Measurements from ENCODE around the gene DKC1.
A peak's percentile ranks its signal among the peaks of the same experiment; 100 is the strongest.
"Not testable (repeated sequence)": the region's sequence is repeated elsewhere in the genome, so short reads cannot be mapped to it uniquely, and the experiment has no call there.

Gene DKC1

GRCh38 chrX:154816326-154816898, 53.7 kb downstream of the DKC1 start:
- POLR2A ChIA-PET; H3K9me3 ChIP-seq (ENCODE audit: control extremely low read depth in 1 of 5, control insufficient read depth in 4 of 5, insufficient read depth in 2 of 5, low read depth in 1 of 5, low read length in 4 of 5); H3K36me3 ChIP-seq (ENCODE audit: control insufficient read depth in 4 of 4, insufficient read depth in 4 of 4, low read length in 3 of 4); H3K4me1 ChIP-seq (ENCODE audit: control extremely low read depth in 1 of 4, control insufficient read depth in 4 of 4, insufficient read depth in 4 of 4, low read length in 3 of 4); DNase-seq; H3K4me3 ChIP-seq (ENCODE audit: control insufficient read depth in 1 of 7, extremely low read depth in 1 of 7, insufficient read depth in 4 of 7, low read depth in 2 of 7, low read length in 6 of 7); H3K27me3 ChIP-seq (replicated peaks in 2 of 5; ENCODE audit: control insufficient read depth in 4 of 5, insufficient read depth in 5 of 5, low read length in 4 of 5): not testable (repeated sequence)
- peak overlapping the region in 1 of 2 experiments; percentile 49 for H3K27ac ChIP-seq (ENCODE audit: insufficient read depth in 1 of 2, low read depth in 1 of 2, low read length in 2 of 2, poor library complexity in 1 of 2, severe bottlenecking in 2 of 2)
- no CpG with 5 or more reads among the region's 4 CpGs for WGBS (ENCODE audit: insufficient coverage)
- CTCF ChIA-PET: interaction anchor here (1.1 kb wide), 1 partner anchor 17 kb away, joined by 4 read pairs; no protein-coding TSS in a partner anchor

DNA sequence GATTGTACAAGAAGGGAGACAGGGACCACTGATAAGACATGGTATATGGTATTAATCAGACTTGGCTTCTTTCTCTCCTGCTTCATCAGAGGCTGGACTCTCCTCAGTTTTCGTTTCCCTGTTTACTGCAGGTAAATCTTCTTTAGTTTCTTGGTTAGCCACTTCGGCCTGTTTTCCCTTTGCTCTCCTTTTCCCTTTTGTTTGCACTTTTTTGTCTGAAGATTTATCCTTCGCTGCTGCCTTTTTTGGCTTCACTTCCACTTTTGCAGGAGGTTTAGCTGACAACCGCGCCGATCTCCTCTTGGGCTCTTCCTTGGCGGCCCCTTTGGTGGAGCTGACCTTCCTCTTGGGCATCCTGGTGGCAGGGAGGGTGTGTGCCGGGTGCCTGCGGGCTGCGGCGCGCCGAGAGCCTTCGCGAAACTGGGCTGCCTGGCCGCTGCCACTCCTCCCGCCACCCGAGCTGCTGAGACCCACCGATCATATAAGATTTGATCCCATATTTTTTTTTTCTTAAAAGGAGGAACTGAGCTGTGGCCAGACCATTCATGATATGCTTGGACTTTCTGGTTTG, 54.5 kb downstream of the DKC1 start:
- POLR2A ChIA-PET; H3K9me3 ChIP-seq (ENCODE audit: control extremely low read depth in 1 of 5, control insufficient read depth in 4 of 5, insufficient read depth in 2 of 5, low read depth in 1 of 5, low read length in 4 of 5); H3K4me3 ChIP-seq (ENCODE audit: control insufficient read depth in 1 of 7, extremely low read depth in 1 of 7, insufficient read depth in 4 of 7, low read depth in 2 of 7, low read length in 6 of 7); DNase-seq; H3K36me3 ChIP-seq (ENCODE audit: control insufficient read depth in 4 of 4, insufficient read depth in 4 of 4, low read length in 3 of 4); H3K27me3 ChIP-seq (replicated peaks in 2 of 5; ENCODE audit: control insufficient read depth in 4 of 5, insufficient read depth in 5 of 5, low read length in 4 of 5); CTCF ChIA-PET; H3K4me1 ChIP-seq (ENCODE audit: control extremely low read depth in 1 of 4, control insufficient read depth in 4 of 4, insufficient read depth in 4 of 4, low read length in 3 of 4): not testable (repeated sequence)
- peak overlapping the region in 1 of 2 experiments; percentile 43 for H3K27ac ChIP-seq (ENCODE audit: insufficient read depth in 1 of 2, low read depth in 1 of 2, low read length in 2 of 2, poor library complexity in 1 of 2, severe bottlenecking in 2 of 2)
- 89% methylated on average over 18 of the region's 19 CpGs for WGBS (ENCODE audit: insufficient coverage)

- WGBS (ENCODE audit: insufficient coverage): 87% methylated on average over 11 of the region's 11 CpGs
- CTCF ChIA-PET: interaction anchor here (1.5 kb wide), 1 partner anchor 12 kb away, joined by 5 read pairs; no protein-coding TSS in a partner anchor
- POLR2A ChIA-PET: no interaction called here
- Histone ChIP-seq H3K9me3 (ENCODE audit: control extremely low read depth in 1 of 5, control insufficient read depth in 4 of 5, insufficient read depth in 2 of 5, low read depth in 1 of 5, low read length in 4 of 5) (no peaks in the 10 kb centered on the region), H3K36me3 (ENCODE audit: control insufficient read depth in 4 of 4, insufficient read depth in 4 of 4, low read length in 3 of 4) (no peaks in the 10 kb centered on the region), H3K4me1 (ENCODE audit: control extremely low read depth in 1 of 4, control insufficient read depth in 4 of 4, insufficient read depth in 4 of 4, low read length in 3 of 4) (no peaks in the 10 kb centered on the region), H3K27me3 (replicated peaks in 2 of 5; ENCODE audit: control insufficient read depth in 4 of 5, insufficient read depth in 5 of 5, low read length in 4 of 5) (no peaks in the 10 kb centered on the region), H3K27ac (ENCODE audit: insufficient read depth in 1 of 2, low read depth in 1 of 2, low read length in 2 of 2, poor library complexity in 1 of 2, severe bottlenecking in 2 of 2) (peak overlapping the region in 1 of 2 experiments; percentile 57), H3K4me3 (ENCODE audit: control insufficient read depth in 1 of 7, extremely low read depth in 1 of 7, insufficient read depth in 4 of 7, low read depth in 2 of 7, low read length in 6 of 7) (no peak overlapping the region)
- DNase-seq: no peak
Measured at GRCh38 chrX:154818916-154819770, 56.5 kb downstream of the DKC1 start.

DNA sequence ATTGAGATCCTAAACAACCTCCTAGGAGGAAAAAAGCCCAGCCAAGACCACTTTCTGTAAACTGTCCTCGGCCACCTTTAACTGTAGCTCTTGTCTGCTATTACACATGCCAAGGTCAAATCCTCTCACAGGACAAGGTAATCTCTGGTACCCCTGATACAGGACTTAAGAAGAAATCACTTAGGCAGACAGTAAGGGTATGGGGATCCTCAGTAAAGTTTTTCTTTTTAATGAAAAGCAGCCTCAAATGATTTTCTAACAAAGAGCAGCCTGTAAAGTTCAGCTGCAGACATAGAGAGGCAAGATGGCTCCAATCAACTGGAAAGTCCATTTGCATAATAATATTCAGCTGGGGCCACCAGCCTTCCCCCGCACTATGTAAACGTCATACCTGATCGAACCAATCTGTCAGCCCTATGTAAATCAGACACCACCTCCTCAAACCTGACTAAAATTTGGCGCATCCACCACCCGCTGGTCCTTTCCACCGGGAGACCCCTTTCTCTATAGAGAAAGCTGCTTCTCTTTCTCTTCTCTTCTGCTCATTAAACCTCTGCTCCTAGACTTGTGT, 57.2 kb downstream of the DKC1 start:
- no peak for DNase-seq
- Histone ChIP-seq H3K36me3 (ENCODE audit: control insufficient read depth in 4 of 4, insufficient read depth in 4 of 4, low read length in 3 of 4) (no peaks in the 10 kb centered on the region), H3K4me3 (ENCODE audit: control insufficient read depth in 1 of 7, extremely low read depth in 1 of 7, insufficient read depth in 4 of 7, low read depth in 2 of 7, low read length in 6 of 7) (no peak overlapping the region), H3K4me1 (ENCODE audit: control extremely low read depth in 1 of 4, control insufficient read depth in 4 of 4, insufficient read depth in 4 of 4, low read length in 3 of 4) (no peaks in the 10 kb centered on the region), H3K27ac (ENCODE audit: insufficient read depth in 1 of 2, low read depth in 1 of 2, low read length in 2 of 2, poor library complexity in 1 of 2, severe bottlenecking in 2 of 2) (peak overlapping the region in 1 of 2 experiments; percentile 57), H3K27me3 (replicated peaks in 2 of 5; ENCODE audit: control insufficient read depth in 4 of 5, insufficient read depth in 5 of 5, low read length in 4 of 5) (no peaks in the 10 kb centered on the region), H3K9me3 (ENCODE audit: control extremely low read depth in 1 of 5, control insufficient read depth in 4 of 5, insufficient read depth in 2 of 5, low read depth in 1 of 5, low read length in 4 of 5) (no peaks in the 10 kb centered on the region)
- WGBS (ENCODE audit: insufficient coverage): 96% methylated on average over 6 of the region's 7 CpGs
- CTCF ChIA-PET: no interaction called here
- POLR2A ChIA-PET: no interaction called here

- Histone ChIP-seq H3K4me3 (ENCODE audit: control insufficient read depth in 1 of 7, extremely low read depth in 1 of 7, insufficient read depth in 4 of 7, low read depth in 2 of 7, low read length in 6 of 7) (no peak overlapping the region), H3K27me3 (replicated peaks in 2 of 5; ENCODE audit: control insufficient read depth in 4 of 5, insufficient read depth in 5 of 5, low read length in 4 of 5) (no peaks in the 10 kb centered on the region), H3K4me1 (ENCODE audit: control extremely low read depth in 1 of 4, control insufficient read depth in 4 of 4, insufficient read depth in 4 of 4, low read length in 3 of 4) (no peaks in the 10 kb centered on the region), H3K36me3 (ENCODE audit: control insufficient read depth in 4 of 4, insufficient read depth in 4 of 4, low read length in 3 of 4) (no peaks in the 10 kb centered on the region), H3K27ac (ENCODE audit: insufficient read depth in 1 of 2, low read depth in 1 of 2, low read length in 2 of 2, poor library complexity in 1 of 2, severe bottlenecking in 2 of 2) (no peak overlapping the region), H3K9me3 (ENCODE audit: control extremely low read depth in 1 of 5, control insufficient read depth in 4 of 5, insufficient read depth in 2 of 5, low read depth in 1 of 5, low read length in 4 of 5) (no peaks in the 10 kb centered on the region)
- no peak for DNase-seq
- ChIA-PET CTCF (no interaction called here), POLR2A (no interaction called here)
Measured at GRCh38 chrX:154821523-154821922, 58.9 kb downstream of the DKC1 start.

- H3K4me1 ChIP-seq (ENCODE audit: control extremely low read depth in 1 of 4, control insufficient read depth in 4 of 4, insufficient read depth in 4 of 4, low read length in 3 of 4): no peaks in the 10 kb centered on the region
- no peak for DNase-seq
- ChIA-PET CTCF (no interaction called here), POLR2A (no interaction called here)
- 77% methylated on average over 3 of the region's 3 CpGs for WGBS (ENCODE audit: insufficient coverage)
- no peaks in the 10 kb centered on the region for H3K27me3 ChIP-seq (replicated peaks in 2 of 5; ENCODE audit: control insufficient read depth in 4 of 5, insufficient read depth in 5 of 5, low read length in 4 of 5)
- no peak overlapping the region for H3K4me3 ChIP-seq (ENCODE audit: control insufficient read depth in 1 of 7, extremely low read depth in 1 of 7, insufficient read depth in 4 of 7, low read depth in 2 of 7, low read length in 6 of 7)
- no peak overlapping the region for H3K27ac ChIP-seq (ENCODE audit: insufficient read depth in 1 of 2, low read depth in 1 of 2, low read length in 2 of 2, poor library complexity in 1 of 2, severe bottlenecking in 2 of 2)
- H3K9me3 ChIP-seq (ENCODE audit: control extremely low read depth in 1 of 5, control insufficient read depth in 4 of 5, insufficient read depth in 2 of 5, low read depth in 1 of 5, low read length in 4 of 5): no peaks in the 10 kb centered on the region
- H3K36me3 ChIP-seq (ENCODE audit: control insufficient read depth in 4 of 4, insufficient read depth in 4 of 4, low read length in 3 of 4): no peaks in the 10 kb centered on the region
Measured at GRCh38 chrX:154822029-154822428, 59.4 kb downstream of the DKC1 start.

- CTCF ChIA-PET: interaction anchor here (1.2 kb wide), 1 partner anchor 14 kb away, joined by 3 read pairs; no protein-coding TSS in a partner anchor
- Histone ChIP-seq H3K27ac (ENCODE audit: insufficient read depth in 1 of 2, low read depth in 1 of 2, low read length in 2 of 2, poor library complexity in 1 of 2, severe bottlenecking in 2 of 2) (no peak overlapping the region), H3K36me3 (ENCODE audit: control insufficient read depth in 4 of 4, insufficient read depth in 4 of 4, low read length in 3 of 4) (no peaks in the 10 kb centered on the region), H3K4me1 (ENCODE audit: control extremely low read depth in 1 of 4, control insufficient read depth in 4 of 4, insufficient read depth in 4 of 4, low read length in 3 of 4) (peaks cover 0 to 3% (median 0%) of the 10 kb centered on the region in 4 experiments), H3K27me3 (replicated peaks in 2 of 5; ENCODE audit: control insufficient read depth in 4 of 5, insufficient read depth in 5 of 5, low read length in 4 of 5) (no peaks in the 10 kb centered on the region), H3K4me3 (ENCODE audit: control insufficient read depth in 1 of 7, extremely low read depth in 1 of 7, insufficient read depth in 4 of 7, low read depth in 2 of 7, low read length in 6 of 7) (no peak overlapping the region), H3K9me3 (ENCODE audit: control extremely low read depth in 1 of 5, control insufficient read depth in 4 of 5, insufficient read depth in 2 of 5, low read depth in 1 of 5, low read length in 4 of 5) (no peaks in the 10 kb centered on the region)
- POLR2A ChIA-PET: no interaction called here
- no CpG with 5 or more reads among the region's 1 CpG for WGBS (ENCODE audit: insufficient coverage)
- no peak for DNase-seq
Measured at GRCh38 chrX:154824638-154825037, 62.0 kb downstream of the DKC1 start.

Measured in common myeloid progenitor, CD34-positive (primary cell).